CD8-positive, alpha-beta memory T cell (primary cell): ENCODE data around the gene SNUPN. TPM values are rescaled to one million over a fixed set of nuclear protein-coding genes. Genes with fewer than 3 reads are reported as not detected.
A peak's percentile ranks its signal among the peaks of the same experiment; 100 is the strongest.

ENCODE experiments used
- CTCF ChIA-PET: fragments of 350-600 bp; sonication (Branson Sonifier 250); formaldehyde crosslinking; loops from one replicate; lab custom pipeline; 2021; ENCODE audit warnings: antibody characterized with exemption; lab: Charles Lee
- POLR2A ChIA-PET: fragments of 350-600 bp; sonication (Branson Sonifier 250); formaldehyde crosslinking; loops from one replicate; lab custom pipeline; 2021; ENCODE audit warnings: antibody characterized with exemption; lab: Charles Lee
- DNase-seq, 5 donors: peaks; one replicate each; pipeline versions ENCODE4 v3.0.0 to v3.0.0-alpha.2; 2020 to 2022; ENCODE audit warnings: mixed read lengths in 1 of 5
- H3K27ac ChIP-seq: one replicate; pipeline ENCODE4 v1.7.0; 2013; ENCODE audit warnings: low read depth, mild to moderate bottlenecking, low read length, moderate library complexity
- H3K27me3 ChIP-seq: 2 replicates; pipeline ENCODE4 v1.7.0; 2013; ENCODE audit warnings: low read length, mild to moderate bottlenecking; ENCODE audit not compliant: insufficient read depth, poor library complexity, severe bottlenecking
- H3K36me3 ChIP-seq: 2 replicates; pipeline ENCODE4 v1.7.0; 2013; ENCODE audit warnings: mild to moderate bottlenecking, low read length, moderate library complexity; ENCODE audit not compliant: insufficient read depth
- H3K4me1 ChIP-seq: 2 replicates; pipeline ENCODE4 v1.7.0; 2013; ENCODE audit warnings: mild to moderate bottlenecking, low read length, moderate library complexity; ENCODE audit not compliant: insufficient read depth
- H3K4me3 ChIP-seq: 2 replicates; pipeline ENCODE4 v1.7.0; 2013; ENCODE audit warnings: mild to moderate bottlenecking, low read length
- H3K9me3 ChIP-seq: 2 replicates; pipeline ENCODE4 v1.7.0; 2013; ENCODE audit warnings: mild to moderate bottlenecking, low read length
- H3K27ac Mint-ChIP-seq, 8 donors: one replicate each; pipeline ENCODE4 v1.8.0; 2020 to 2021; ENCODE audit warnings: mixed read lengths in 8 of 8, mild to moderate bottlenecking in 6 of 8, inconsistent platforms in 3 of 8, moderate library complexity in 3 of 8
- H3K27me3 Mint-ChIP-seq, 2 donors: one replicate each; pipeline ENCODE4 v1.8.0; 2020 to 2021; ENCODE audit warnings: mixed read lengths in 2 of 2, mild to moderate bottlenecking in 1 of 2, moderate library complexity in 1 of 2
- H3K36me3 Mint-ChIP-seq, 3 donors: one replicate each; pipeline ENCODE4 v1.8.0; 2020 to 2021; ENCODE audit warnings: mixed read lengths in 3 of 3, inconsistent platforms in 1 of 3, mild to moderate bottlenecking in 1 of 3
- H3K4me1 Mint-ChIP-seq, 3 donors: one replicate each; pipeline ENCODE4 v1.8.0; 2020 to 2021; ENCODE audit warnings: mixed read lengths in 3 of 3, inconsistent platforms in 1 of 3, mild to moderate bottlenecking in 1 of 3
- H3K4me3 Mint-ChIP-seq, 7 donors: one replicate each; pipeline ENCODE4 v1.8.0; 2020 to 2021; ENCODE audit warnings: mixed read lengths in 7 of 7, mild to moderate bottlenecking in 6 of 7, moderate library complexity in 4 of 7, inconsistent platforms in 2 of 7
- H3K9me3 Mint-ChIP-seq, 5 donors: one replicate each; pipeline ENCODE4 v1.8.0; 2020 to 2022; ENCODE audit warnings: mixed read lengths in 5 of 5, mild to moderate bottlenecking in 3 of 5, moderate library complexity in 2 of 5, inconsistent platforms in 1 of 5
- polyA plus RNA-seq: library from polyadenylated mRNA; unstranded; fragments of 300-500 nt; fragmentation: Illumina TruSeq; gene quantifications from one replicate; pipeline ENCODE4 v1.2.3, GENCODE V29; 2021
- total RNA-seq, 2 experiments: library from RNA; stranded (reverse); gene quantifications; one replicate each; pipeline ENCODE4 v1.2.3, GENCODE V29; 2021

Gene SNUPN
- total and polyA plus RNA-seq, 3 experiments from 2014 or later: 24.6 to 37.4 (median 26.9) TPM

DNA sequence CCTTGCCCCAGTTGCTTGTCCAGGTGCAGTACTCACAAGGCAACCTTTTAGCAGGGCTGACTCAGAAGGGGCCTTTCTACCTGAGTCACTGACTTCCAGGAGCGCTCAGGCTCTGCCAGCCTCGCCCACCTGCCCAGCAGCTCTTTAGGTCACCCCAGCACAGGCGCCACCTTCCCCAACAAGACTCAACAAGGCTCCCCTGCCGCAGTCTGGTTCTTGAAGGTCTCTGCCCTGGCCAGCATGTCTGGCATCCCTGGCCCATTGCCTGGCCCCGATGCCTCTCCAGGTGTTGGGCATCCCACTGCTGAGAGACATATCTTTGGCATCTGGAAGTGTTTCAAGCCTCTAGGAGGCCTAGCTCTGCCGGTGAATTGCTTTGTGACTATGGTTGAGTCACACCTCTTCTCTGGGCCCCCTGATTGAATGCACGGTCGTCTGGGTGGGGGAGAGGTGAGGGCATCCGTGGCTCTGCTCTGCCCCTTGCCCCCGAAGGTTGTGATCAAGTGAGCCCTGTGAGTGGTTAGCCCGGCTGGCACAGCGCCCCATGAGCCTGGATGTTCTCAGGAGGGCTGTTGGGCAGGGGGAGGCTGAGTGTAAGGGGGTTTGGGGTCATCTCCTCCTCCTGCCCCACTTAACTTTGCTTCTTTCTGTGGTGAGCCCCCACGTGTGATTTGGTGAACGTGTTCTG lies 43.8 kb upstream of the SNUPN start:
- H3K9me3 Mint-ChIP-seq: no peaks in the 10 kb centered on the region
- no peaks in the 10 kb centered on the region for H3K4me1 Mint-ChIP-seq
- H3K4me3 Mint-ChIP-seq: no peak overlapping the region
- Histone ChIP-seq H3K9me3 (no peaks in the 10 kb centered on the region), H3K27ac (no peak overlapping the region), H3K36me3 (no peaks in the 10 kb centered on the region), H3K4me1 (no peaks in the 10 kb centered on the region), H3K4me3 (no peak overlapping the region), H3K27me3 (no peaks in the 10 kb centered on the region)
- H3K36me3 Mint-ChIP-seq: no peaks in the 10 kb centered on the region
- ChIA-PET POLR2A (no interaction called here), CTCF (no interaction called here)
- peak overlapping the region in 1 of 8 donors; percentile 82 for H3K27ac Mint-ChIP-seq
- H3K27me3 Mint-ChIP-seq: no peaks in the 10 kb centered on the region
- DNase-seq: no peak

DNA sequence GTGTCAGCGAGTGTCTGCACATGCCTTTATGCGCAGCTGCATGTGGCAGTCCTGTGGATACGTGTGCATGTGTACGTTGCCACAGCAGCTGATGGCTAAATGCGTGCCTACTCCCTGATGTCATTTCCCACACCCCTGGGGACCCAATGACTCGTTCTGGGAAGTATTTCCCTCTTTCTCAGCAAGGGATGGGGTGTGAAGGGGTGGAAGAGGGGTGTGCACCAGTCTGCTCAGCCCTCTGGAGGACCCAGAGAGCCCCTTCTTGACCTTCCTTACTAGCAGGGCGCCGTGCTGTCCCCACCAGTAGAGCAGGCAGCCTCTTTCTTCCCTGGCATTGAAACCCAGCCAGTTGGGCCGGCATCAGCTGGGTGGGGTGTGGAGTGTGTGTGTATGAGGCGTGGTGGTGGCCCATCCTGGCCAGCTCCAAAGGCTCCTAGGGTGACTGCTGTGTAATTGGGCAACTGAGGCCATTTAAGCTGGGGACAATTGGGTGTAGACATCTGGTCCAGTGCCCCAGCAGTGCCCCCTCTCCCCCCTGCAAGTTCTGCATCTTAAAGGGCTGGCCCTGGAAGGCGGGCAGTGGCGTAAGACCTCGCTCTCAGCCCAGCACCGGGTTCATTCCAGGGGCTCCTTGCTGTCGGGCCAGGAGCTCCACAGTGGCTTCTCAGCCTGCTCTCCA lies 41.4 kb upstream of the SNUPN start:
- no peaks in the 10 kb centered on the region for H3K36me3 ChIP-seq
- H3K4me3 Mint-ChIP-seq: no peak overlapping the region
- no peak overlapping the region for H3K27ac ChIP-seq
- no peaks in the 10 kb centered on the region for H3K9me3 ChIP-seq
- ChIA-PET POLR2A (no interaction called here), CTCF (no interaction called here)
- H3K4me3 ChIP-seq: no peak overlapping the region
- no peak overlapping the region for H3K27ac Mint-ChIP-seq
- H3K27me3 ChIP-seq: no peaks in the 10 kb centered on the region
- H3K4me1 Mint-ChIP-seq: no peaks in the 10 kb centered on the region
- H3K36me3 Mint-ChIP-seq: no peaks in the 10 kb centered on the region
- DNase-seq: no peak
- no peaks in the 10 kb centered on the region for H3K4me1 ChIP-seq
- no peaks in the 10 kb centered on the region for H3K27me3 Mint-ChIP-seq
- no peaks in the 10 kb centered on the region for H3K9me3 Mint-ChIP-seq

DNA sequence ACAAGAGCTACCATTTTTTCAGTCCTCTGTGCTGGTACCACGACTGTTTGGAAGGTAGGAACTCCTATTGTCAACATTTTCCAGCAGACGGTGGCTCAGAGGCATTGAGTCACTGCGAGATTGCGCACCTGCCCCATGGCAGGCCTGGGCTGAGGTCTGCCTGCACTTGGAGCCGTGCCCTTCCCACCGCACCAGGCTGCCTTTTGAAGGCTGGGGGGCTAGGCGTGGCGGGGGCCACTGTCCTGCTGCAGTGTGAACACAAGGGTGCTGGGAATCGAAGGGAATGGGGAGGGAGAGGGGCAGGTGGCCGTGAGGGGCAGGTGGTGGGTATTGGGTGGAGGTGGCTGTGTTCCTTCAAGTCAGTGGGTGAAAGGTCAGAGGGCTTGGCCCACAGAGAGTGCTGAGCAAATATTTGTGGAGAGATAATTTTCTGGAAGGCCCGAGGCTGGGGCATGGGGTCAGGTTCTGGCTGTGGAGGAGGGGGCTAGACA lies 38.5 kb upstream of the SNUPN start:
- H3K27me3 Mint-ChIP-seq: no peaks in the 10 kb centered on the region
- DNase-seq: no peak
- Histone ChIP-seq H3K27me3 (no peaks in the 10 kb centered on the region), H3K4me3 (no peak overlapping the region), H3K36me3 (no peaks in the 10 kb centered on the region), H3K27ac (no peak overlapping the region), H3K4me1 (no peaks in the 10 kb centered on the region), H3K9me3 (no peaks in the 10 kb centered on the region)
- ChIA-PET POLR2A (no interaction called here), CTCF (no interaction called here)
- no peaks in the 10 kb centered on the region for H3K9me3 Mint-ChIP-seq
- H3K4me3 Mint-ChIP-seq: no peak overlapping the region
- peaks cover 0 to 3% (median 2%) of the 10 kb centered on the region in 3 donors for H3K36me3 Mint-ChIP-seq
- H3K4me1 Mint-ChIP-seq: no peaks in the 10 kb centered on the region
- no peak overlapping the region for H3K27ac Mint-ChIP-seq

GRCh38 chr15:75662823-75663519 lies 37.4 kb upstream of the SNUPN start:
- H3K9me3 Mint-ChIP-seq: no peaks in the 10 kb centered on the region
- ChIA-PET POLR2A (no interaction called here), CTCF (no interaction called here)
- no peaks in the 10 kb centered on the region for H3K4me1 Mint-ChIP-seq
- H3K4me3 Mint-ChIP-seq: no peak overlapping the region
- H3K36me3 Mint-ChIP-seq: peaks cover 0 to 3% (median 2%) of the 10 kb centered on the region in 3 donors
- Histone ChIP-seq H3K27ac (no peak overlapping the region), H3K36me3 (no peaks in the 10 kb centered on the region), H3K4me1 (no peaks in the 10 kb centered on the region), H3K4me3 (no peak overlapping the region), H3K9me3 (no peaks in the 10 kb centered on the region), H3K27me3 (no peaks in the 10 kb centered on the region)
- no peaks in the 10 kb centered on the region for H3K27me3 Mint-ChIP-seq
- no peak for DNase-seq
- H3K27ac Mint-ChIP-seq: no peak overlapping the region

GRCh38 chr15:75661756-75662140 lies 36.2 kb upstream of the SNUPN start:
- no peak overlapping the region for H3K4me3 Mint-ChIP-seq
- POLR2A ChIA-PET: no interaction called here

GRCh38 chr15:75661100-75661755 lies 35.7 kb upstream of the SNUPN start:
- no peaks in the 10 kb centered on the region for H3K4me1 ChIP-seq
- DNase-seq: no peak
- ChIA-PET CTCF (no interaction called here), POLR2A (no interaction called here)
- H3K36me3 Mint-ChIP-seq: peaks cover 0 to 3% (median 2%) of the 10 kb centered on the region in 3 donors
- peak overlapping the region in 1 of 8 donors; percentile 48 for H3K27ac Mint-ChIP-seq
- no peaks in the 10 kb centered on the region for H3K4me1 Mint-ChIP-seq
- H3K27me3 Mint-ChIP-seq: peaks cover 0 to 2% of the 10 kb centered on the region in 2 donors
- H3K27me3 ChIP-seq: no peaks in the 10 kb centered on the region
- no peak overlapping the region for H3K4me3 Mint-ChIP-seq
- no peak overlapping the region for H3K27ac ChIP-seq
- H3K9me3 ChIP-seq: no peaks in the 10 kb centered on the region
- no peaks in the 10 kb centered on the region for H3K9me3 Mint-ChIP-seq
- H3K4me3 ChIP-seq: no peak overlapping the region
- no peaks in the 10 kb centered on the region for H3K36me3 ChIP-seq

More at GRCh38 chr15:75661756-75662140, 36.2 kb upstream of the SNUPN start:
- Histone ChIP-seq H3K4me1 (no peaks in the 10 kb centered on the region), H3K36me3 (no peaks in the 10 kb centered on the region), H3K4me3 (no peak overlapping the region), H3K9me3 (no peaks in the 10 kb centered on the region), H3K27me3 (no peaks in the 10 kb centered on the region), H3K27ac (no peak overlapping the region)
- H3K27me3 Mint-ChIP-seq: peaks cover 0 to 2% of the 10 kb centered on the region in 2 donors
- CTCF ChIA-PET: no interaction called here
- H3K27ac Mint-ChIP-seq: no peak overlapping the region
- DNase-seq: no peak
- H3K9me3 Mint-ChIP-seq: no peaks in the 10 kb centered on the region
- H3K36me3 Mint-ChIP-seq: peaks cover 0 to 3% (median 2%) of the 10 kb centered on the region in 3 donors
- H3K4me1 Mint-ChIP-seq: no peaks in the 10 kb centered on the region

GRCh38 chr15:75659928-75660645 lies 34.6 kb upstream of the SNUPN start:
- ChIA-PET CTCF (interaction anchor here (1.3 kb wide), 1 partner anchor 25 kb away, joined by 3 read pairs; no protein-coding TSS in a partner anchor), POLR2A (interaction anchor here (0.5 kb wide), 1 partner anchor 12 kb away, joined by 3 read pairs; the partner anchor contains the start of gene SNX33)
- Mint-ChIP-seq H3K36me3 (peaks cover 0 to 5% (median 2%) of the 10 kb centered on the region in 3 donors), H3K4me1 (peaks cover 0 to 2% (median 0%) of the 10 kb centered on the region in 3 donors), H3K27me3 (peaks cover 0 to 2% of the 10 kb centered on the region in 2 donors), H3K4me3 (no peak overlapping the region), H3K9me3 (no peaks in the 10 kb centered on the region), H3K27ac (peak overlapping the region in 1 of 8 donors; percentile 17)
- Histone ChIP-seq H3K27me3 (no peaks in the 10 kb centered on the region), H3K4me1 (no peaks in the 10 kb centered on the region), H3K27ac (no peak overlapping the region), H3K4me3 (no peak overlapping the region), H3K36me3 (no peaks in the 10 kb centered on the region), H3K9me3 (no peaks in the 10 kb centered on the region)
- no peak for DNase-seq
